Kidney (tissue), 14 donors: ENCODE measurements around the gene PKDREJ. TPM values are rescaled to one million over a fixed set of nuclear protein-coding genes. Genes with fewer than 3 reads are reported as not detected.

Experiments used
- DNase-seq, 5 donors: peaks; one replicate each; pipeline ENCODE4 v3.0.0-alpha.2; 2013 to 2020
- FAIRE-seq: peaks from 2 replicates; lab custom pipeline; 2012; peaks lifted over from hg19 to GRCh38; lab: Jason Lieb, UNC
- H3K27ac ChIP-seq, 2 donors: one replicate each; pipeline ENCODE4 v1.7.0; 2013; ENCODE audit warnings: low read depth in 2 of 2, low read length in 2 of 2, inconsistent platforms in 1 of 2
- H3K27me3 ChIP-seq: one replicate; pipeline ENCODE4 v1.7.1; 2013; ENCODE audit warnings: low read length, inconsistent platforms; ENCODE audit not compliant: control insufficient read depth, insufficient read depth
- H3K36me3 ChIP-seq, 3 donors: one replicate each; pipeline versions ENCODE4 v1.7.0 to v1.7.1; 2013; ENCODE audit warnings: low read length in 3 of 3, control low read depth in 1 of 3, inconsistent platforms in 1 of 3; ENCODE audit not compliant: insufficient read depth in 3 of 3, control insufficient read depth in 2 of 3
- H3K4me1 ChIP-seq, 3 donors: one replicate each; pipeline versions ENCODE4 v1.7.0 to v1.7.1; 2013; ENCODE audit warnings: low read length in 3 of 3, inconsistent platforms in 1 of 3, low read depth in 1 of 3; ENCODE audit not compliant: control insufficient read depth in 2 of 3, insufficient read depth in 2 of 3
- H3K4me3 ChIP-seq, 3 donors: one replicate each; pipeline versions ENCODE4 v1.7.0 to v1.8.1; 2013; ENCODE audit warnings: low read length in 3 of 3, control low read depth in 1 of 3, inconsistent platforms in 1 of 3
- H3K9ac ChIP-seq, 3 donors: one replicate each; pipeline versions ENCODE4 v1.7.0 to v1.7.1; 2013; ENCODE audit warnings: low read length in 3 of 3, control low read depth in 1 of 3, inconsistent platforms in 1 of 3
- H3K9me3 ChIP-seq, 3 donors: one replicate each; pipeline versions ENCODE4 v1.7.0 to v1.7.1; 2013; ENCODE audit warnings: low read length in 3 of 3, control low read depth in 1 of 3, inconsistent platforms in 1 of 3; ENCODE audit not compliant: control insufficient read depth in 2 of 3, insufficient read depth in 1 of 3
- CTCF ChIP-seq: IDR thresholded peaks from 3 replicates; pipeline ENCODE4 v1.5.1; 2012; ENCODE audit warnings: mild to moderate bottlenecking, moderate library complexity, borderline replicate concordance; ENCODE audit not compliant: insufficient read depth; ENCODE audit errors: extremely low read depth
- intact Hi-C: fragments of 100-400 bp; cut with DNase I; formaldehyde crosslinking; loops from one replicate; pipeline ENCODE4 v1.11.1; 2022
- polyA plus RNA-seq: library from polyadenylated mRNA; stranded (reverse); fragments of 350-450 nt; fragmentation: Illumina TruSeq; extraction: RNeasy Lipid Tissue Mini Kit (QIAGEN cat#74804); gene quantifications from one replicate; pipeline ENCODE4 v1.2.3, GENCODE V29; 2014; ENCODE audit warnings: low read depth, low replicate concordance; ENCODE audit not compliant: insufficient read depth
- total RNA-seq: library from RNA; stranded (reverse); fragmentation: NEBNext Ultra II Directional; extraction: Animal tissue kit (Norgen Biotek cat#: 25700); gene quantifications from one replicate; pipeline ENCODE4 v1.2.1, GENCODE V29; 2021
- donor health status: control.
- donor health status: control.
- donor health status: control.
- donor health status: control.
- donor health status: control.
- donor health status: DM: yes; HTN: yes; CAD: no.
- donor health status: Normal renal cell carcinoma (clear cell type).

Gene PKDREJ
- total and polyA plus RNA-seq, 2 donors from 2014 or later, result 0.06 to 0.15 TPM

GRCh38 chr22:46240907-46241306, 22.2 kb downstream of the PKDREJ start:
- Histone ChIP-seq H3K9me3 (no peaks in the 10 kb centered on the region), H3K36me3 (peaks cover 0 to 35% (median 17%) of the 10 kb centered on the region in 3 donors), H3K27ac (no peak overlapping the region), H3K4me1 (peaks cover 0 to 7% (median 0%) of the 10 kb centered on the region in 3 donors), H3K4me3 (no peak overlapping the region), H3K27me3 (no peaks in the 10 kb centered on the region), H3K9ac (no peak overlapping the region)
- no peak for DNase-seq
- no peak for FAIRE-seq
- TF ChIP-seq CTCF, result no peak
- intact Hi-C loops, result no loop called here

- DNase-seq (no peak), FAIRE-seq (no peak)
- no peaks in the 10 kb centered on the region for H3K27me3 ChIP-seq
- peaks cover 0 to 5% (median 0%) of the 10 kb centered on the region in 3 donors for H3K4me1 ChIP-seq
- no peak overlapping the region for H3K4me3 ChIP-seq
- H3K9ac ChIP-seq, result no peak overlapping the region
- no peak overlapping the region for H3K27ac ChIP-seq
- H3K9me3 ChIP-seq, result no peaks in the 10 kb centered on the region
- H3K36me3 ChIP-seq, result peaks cover 0 to 37% (median 18%) of the 10 kb centered on the region in 3 donors
- intact Hi-C loops, result no loop called here
- no peak for TF ChIP-seq CTCF
Measured at GRCh38 chr22:46240506-46240905, 22.6 kb downstream of the PKDREJ start.

GRCh38 chr22:46240073-46240472, 23.1 kb downstream of the PKDREJ start:
- no peak overlapping the region for H3K4me3 ChIP-seq
- H3K27me3 ChIP-seq, result no peaks in the 10 kb centered on the region
- TF ChIP-seq CTCF, result no peak
- H3K4me1 ChIP-seq, result peaks cover 0 to under 1% (median 0%) of the 10 kb centered on the region in 3 donors
- H3K36me3 ChIP-seq, result peaks cover 0 to 42% (median 22%) of the 10 kb centered on the region in 3 donors
- H3K9ac ChIP-seq, result no peak overlapping the region
- intact Hi-C loops, result no loop called here
- H3K27ac ChIP-seq, result no peak overlapping the region
- no peaks in the 10 kb centered on the region for H3K9me3 ChIP-seq
- FAIRE-seq, result no peak
- no peak for DNase-seq
